T-helper 2 cell treated with Interferon-gamma antibody and Interleukin-4, amounts not matched to agents 100 ng/mL and 5 ng/mL, for 36 hours (primary cell): ENCODE measurements around the gene ILF3. TPM values are rescaled to one million over a fixed set of nuclear protein-coding genes. Genes with fewer than 3 reads are reported as not detected.

ENCODE experiments used
- intact Hi-C: fragments of 100-400 bp; cut with micrococcal nuclease; formaldehyde crosslinking; loops from one replicate; pipeline ENCODE4 v1.15.1; 2023
- total RNA-seq: library from RNA; stranded (reverse); gene quantifications from 2 replicates; pipeline ENCODE4 v1.2.3, GENCODE V29; 2022

Gene ILF3
- 420 and 439 TPM in 2 replicates for total RNA-seq

DNA sequence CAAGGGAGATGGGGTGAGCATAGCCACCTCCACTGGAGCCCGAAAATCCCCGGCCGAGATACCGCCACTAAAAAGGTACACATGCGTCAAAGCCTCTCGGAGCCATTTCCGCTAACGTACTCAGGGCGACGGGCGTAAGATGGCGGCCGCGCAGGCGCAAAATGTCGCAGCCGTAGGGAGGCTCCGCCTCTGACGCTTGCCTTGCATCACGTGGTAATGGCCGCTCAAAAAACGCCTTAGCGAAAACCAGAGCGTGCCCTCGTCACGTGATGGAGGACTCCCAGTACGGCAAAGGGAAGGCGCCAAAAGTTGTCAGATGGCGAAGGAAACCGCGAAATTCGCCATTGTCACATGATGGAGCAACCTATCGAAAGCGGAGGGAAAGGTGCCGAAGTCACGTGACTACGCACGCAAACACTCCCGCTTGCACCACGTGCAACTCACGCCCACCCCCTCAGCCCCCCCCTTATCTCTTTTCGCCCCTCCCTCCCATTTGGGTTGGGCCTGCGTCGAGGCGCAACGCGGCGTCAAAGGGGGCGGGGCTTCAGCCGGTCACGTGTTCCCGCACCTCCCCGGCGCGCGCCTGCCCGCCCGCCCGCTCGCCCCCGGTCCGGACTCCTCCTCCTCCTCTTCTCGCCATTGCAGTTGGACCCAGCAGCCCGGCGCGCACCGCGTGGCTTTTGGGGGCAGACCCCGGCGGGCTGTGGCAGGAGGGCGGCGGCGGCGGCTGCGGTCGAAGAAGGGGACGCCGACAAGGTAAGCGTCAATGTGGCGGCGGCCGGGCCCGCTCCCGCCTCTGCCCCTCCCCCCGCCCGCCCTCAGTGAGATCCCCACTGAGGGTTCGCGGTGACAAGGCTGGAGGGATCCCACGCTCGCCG lies at the start of gene ILF3:
ILF3 (plus strand) TSS at position 615 of the 878 bp plus-strand sequence. CDS start 16,260 bp downstream, outside the sequence.
- intact Hi-C loops, result loop anchor here (1.0 to 5.0 kb wide), 9 partner anchors 47 to 322 kb away; partner anchors contain the start of genes CARM1, CDC37, KEAP1 and QTRT1

DNA sequence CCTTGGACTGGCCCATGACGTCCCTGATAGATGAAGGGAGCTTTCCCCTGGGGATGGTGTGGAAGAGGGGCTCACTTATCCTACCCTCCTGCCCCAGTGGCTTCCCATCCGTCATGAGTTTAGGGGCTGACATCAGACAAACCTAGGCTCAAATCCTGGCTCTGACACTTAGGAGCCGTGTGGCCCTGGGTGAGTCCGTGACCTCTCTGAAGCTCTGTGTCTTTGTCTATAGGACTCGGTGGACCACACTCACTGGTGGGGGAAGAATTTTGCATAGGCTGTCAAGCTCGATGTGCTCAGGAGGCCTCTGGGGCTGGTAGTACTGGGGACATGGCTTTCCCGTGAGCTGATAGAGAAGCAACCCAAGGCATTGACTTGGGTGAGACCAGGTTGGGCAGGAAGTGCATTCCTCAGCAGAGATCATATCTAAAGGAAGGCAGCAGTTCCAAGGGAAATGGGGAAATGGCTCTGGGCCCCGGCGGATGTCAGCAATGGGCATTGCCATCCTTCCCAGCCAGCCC lies 49.6 kb upstream of the ILF3 start:
- intact Hi-C loops, result no loop called here

DNA sequence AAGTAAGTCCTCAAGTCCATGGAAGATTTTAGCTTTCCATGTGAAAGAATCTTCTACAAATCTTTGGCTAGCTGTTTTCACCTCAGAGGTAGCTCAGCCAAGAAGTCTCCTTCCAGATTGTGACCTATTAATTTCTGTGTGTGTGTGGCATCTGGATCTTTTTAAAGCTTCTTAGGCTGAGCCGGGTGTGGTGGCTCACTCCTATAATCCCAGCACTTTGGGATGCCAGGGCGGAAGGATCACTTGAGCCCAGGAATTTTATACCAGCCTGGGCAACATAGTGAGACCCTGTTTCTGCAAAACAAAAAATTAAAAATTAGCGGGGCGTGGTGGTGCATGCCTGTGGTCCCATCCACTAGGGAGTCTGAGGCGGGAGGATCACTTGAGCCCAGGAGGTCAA lies 42.2 kb upstream of the ILF3 start:
- intact Hi-C loops, result no loop called here

DNA sequence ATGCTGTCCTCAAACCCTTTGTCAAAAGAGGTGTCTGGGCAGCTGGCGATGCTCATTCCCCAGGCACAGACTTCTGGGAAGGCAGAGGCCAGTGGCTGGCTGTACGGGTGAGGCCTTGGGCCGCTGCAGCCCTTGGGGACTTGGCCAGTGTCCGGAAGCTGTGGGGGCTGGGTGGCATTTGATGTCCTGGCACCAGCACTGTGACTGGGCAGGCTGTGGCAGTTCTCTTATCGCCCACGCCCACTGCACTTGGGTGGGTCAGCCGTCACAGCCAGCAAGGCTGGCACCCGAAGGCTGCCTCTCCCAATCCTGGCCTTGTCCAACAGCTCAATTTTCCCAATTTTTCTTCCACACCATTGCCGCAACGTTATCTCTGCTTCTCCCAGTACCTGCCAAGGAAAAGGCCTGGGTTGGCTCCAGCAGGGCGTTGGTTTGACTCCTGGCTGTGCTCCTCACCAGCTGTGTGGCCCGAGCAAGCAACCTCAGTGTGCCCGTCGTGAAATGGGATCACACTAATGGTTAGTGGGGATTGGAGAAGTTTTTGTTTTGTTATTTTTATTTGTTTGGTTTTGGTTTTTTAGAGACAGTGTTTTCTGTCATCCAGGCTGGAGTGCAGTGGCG lies 41.5 kb upstream of the ILF3 start:
- intact Hi-C loops, result no loop called here

DNA sequence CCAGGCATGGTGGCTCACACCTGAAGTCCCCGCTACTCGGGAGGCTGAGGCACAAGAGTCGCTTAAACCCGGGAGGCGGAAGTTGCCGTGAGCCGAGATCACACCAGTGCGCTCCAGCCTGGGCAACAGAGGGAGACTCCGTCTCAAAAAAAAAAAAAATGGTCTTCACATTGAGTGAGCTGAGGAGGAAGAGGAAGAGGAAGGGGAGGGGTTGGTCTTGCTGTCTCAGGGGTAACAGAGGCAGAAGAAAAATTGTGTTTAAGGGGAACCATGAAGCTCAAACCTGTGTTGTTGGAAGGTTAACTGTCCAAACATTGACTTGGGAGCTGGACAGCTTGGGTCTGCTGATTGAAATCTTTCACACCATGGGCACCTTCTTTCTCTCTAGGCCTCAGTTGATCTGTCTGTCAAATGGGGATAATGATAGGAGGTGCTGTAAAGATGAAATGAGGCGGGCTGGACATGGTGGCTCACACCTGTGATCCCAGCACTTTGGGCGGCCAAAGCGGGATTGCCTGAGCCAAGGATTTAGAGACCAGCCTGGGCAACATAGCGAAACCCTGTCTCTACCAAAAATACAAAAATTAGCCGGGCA lies 38.6 kb upstream of the ILF3 start:
- intact Hi-C loops, result no loop called here

DNA sequence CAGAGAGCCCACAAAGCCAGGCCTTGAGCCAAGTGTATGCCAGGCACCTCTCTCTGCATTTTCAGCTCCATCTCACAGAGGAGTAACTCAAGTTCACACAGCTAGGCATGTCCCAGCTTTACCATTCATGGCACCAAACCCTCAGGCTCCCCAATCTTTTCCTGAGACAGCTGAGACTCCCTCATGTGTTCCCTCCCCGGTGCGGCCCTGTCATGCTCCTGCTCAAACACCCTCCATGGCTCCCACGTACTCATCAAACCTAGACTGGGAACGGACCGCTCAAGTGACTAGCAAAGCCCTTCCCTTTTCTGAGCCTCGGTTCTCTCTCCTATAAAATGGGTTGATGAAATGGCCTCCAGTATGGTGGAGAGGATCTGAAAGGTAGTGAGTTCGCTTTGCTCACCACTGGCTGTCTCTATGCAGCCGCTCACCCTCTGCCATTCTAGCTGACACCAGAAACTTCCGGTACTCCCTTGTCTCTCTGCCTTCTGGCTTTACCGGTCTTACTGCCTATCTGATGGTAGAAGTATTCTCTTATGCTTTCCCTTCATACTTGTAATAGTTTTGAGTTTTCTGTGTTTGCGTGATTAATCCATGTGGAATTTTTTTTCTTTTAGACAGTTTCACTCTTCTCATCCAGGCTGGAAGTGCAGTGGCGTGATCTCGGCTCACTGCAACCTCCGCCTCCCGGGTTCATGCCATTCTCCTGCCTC lies 36.6 kb upstream of the ILF3 start:
- intact Hi-C loops, result no loop called here

DNA sequence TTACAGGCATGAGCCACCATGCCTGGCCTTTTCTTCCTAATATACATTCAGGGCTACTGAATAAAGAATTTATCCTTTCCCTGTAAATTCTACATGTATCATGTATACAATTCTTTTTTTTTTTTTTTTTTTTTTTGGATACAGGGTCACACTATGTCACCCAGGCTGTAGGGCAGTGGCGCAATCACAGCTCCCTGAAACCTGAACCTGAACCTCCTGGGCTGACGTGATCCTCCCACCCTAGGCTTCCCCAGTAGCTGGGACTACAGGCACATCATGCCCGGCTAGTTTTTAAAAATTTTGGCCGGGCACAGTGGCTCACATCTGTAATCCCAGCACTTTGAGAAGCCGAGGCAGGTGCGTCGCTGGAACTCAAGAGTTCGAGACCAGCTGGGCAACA lies 35.3 kb upstream of the ILF3 start:
- intact Hi-C loops, result no loop called here

DNA sequence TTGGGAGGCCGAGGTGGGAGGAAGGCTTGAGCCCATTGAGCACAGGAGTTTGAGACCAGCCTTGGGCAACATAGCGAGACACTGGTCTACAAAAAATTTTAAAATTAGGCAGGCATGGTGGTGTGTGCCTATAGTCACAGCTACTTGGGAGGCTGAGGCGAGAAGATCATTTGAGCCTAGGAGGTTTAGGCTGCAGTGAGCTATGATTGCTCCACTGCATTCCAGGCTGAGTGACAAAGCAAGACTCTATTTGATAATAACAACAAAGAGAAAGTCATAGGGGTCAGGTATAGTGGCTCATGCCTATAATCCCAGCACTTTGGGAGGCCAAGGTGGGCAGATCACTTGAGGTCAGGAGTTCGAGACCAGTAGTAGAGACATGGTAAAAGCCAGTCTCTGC lies 33.4 kb upstream of the ILF3 start:
- intact Hi-C loops, result no loop called here

DNA sequence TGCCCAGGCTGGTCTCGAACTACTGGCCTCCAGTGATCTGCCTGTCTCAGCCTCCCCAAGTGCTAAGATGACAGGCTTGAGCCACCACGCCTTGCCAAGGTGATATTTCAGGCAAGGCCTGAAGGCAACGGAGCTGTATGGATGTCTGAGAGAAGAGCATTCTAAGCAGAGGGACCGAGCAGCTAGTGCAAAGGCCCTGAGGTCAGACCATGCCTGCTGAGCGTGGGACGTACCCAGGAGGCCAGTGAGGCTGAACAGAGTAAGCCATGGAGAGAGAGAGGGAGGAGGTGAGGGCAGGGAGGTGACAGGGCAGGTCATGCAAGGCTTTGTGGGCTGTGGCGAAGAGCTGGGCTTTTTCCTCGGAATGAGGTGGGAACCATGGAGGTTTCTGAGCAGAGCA lies 32.2 kb upstream of the ILF3 start:
- intact Hi-C loops, result no loop called here

DNA sequence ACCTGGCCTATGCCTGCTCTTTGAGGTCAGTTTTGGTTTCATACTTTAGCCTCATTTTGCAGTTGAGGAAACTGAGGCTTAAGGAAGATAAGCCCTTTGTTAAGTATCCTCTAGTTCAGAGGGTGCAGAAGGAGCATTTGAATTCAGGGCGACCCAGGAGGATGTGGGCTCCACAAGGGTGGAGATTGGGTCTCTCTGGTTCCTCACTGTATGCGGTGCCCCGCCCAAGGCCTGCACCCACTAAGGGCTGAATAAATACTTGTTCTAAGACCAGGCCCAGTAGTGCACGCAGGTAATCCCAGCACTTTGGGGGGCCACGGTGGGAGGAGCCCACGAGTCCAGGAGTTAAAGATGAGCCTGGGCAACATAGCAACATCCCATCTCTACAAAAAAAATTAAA lies 29.6 kb upstream of the ILF3 start:
- intact Hi-C loops, result no loop called here

DNA sequence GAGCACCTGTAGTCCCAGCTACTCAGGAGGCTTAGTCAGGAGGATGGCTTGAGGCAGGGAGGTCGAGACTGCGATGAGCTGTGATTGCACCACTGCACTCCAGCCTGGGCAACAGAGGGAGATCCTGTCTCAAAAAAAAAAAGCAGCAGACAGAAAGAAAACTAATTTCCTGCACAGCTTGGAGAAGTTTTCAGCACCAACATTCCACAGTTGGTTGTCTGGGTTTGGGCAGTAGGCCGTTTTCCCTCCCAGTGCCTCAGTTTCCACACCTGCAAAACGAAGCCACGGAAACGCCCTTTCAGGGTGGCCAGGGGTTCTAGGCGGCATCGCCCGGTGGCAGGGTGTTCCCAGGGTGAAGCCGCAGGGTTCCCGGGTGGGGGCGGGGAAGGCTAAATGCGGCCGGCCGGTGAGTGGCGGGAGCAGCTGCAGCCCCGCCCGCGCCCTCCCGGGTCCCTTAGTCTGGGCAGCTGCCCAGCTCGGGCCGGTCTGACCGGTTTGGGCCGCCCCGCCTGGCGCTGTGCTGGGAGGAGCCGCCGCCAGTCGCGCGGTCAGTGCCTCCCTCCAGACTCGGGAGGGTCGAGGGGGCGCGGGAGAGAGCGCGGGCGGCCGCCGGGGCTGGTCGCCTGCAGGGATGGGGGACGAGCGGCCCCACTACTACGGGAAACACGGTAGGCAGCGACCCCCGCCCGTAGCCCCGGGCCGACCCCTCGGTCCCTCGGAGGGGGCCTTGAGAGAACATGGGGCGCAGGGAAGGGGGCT lies 29.0 kb upstream of the ILF3 start, which contains the start of gene SLC44A2:
SLC44A2 (plus strand) TSS at position 551 of the 759 bp plus-strand sequence; CDS start at position 632, 81 bp downstream.
- intact Hi-C loops, result no loop called here

DNA sequence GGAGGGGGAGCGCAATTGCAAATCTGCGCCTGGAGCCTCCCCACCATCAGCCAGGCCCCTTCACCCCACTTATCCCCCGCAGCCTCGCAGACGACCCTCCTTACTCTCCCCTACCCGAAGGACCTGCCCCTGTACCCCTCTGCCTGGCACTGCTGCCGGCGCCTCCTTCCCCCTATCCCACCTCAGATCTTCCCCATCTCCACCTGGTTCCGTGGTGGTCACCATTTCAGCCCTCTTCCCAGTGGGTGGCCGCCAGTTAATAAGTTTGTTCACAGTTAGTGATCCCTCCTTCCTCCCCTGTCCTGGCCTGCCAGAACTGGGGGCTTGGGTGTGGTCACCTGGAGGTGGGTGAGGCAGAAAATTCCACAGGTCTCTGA lies 28.4 kb upstream of the ILF3 start:
- intact Hi-C loops, result no loop called here

DNA sequence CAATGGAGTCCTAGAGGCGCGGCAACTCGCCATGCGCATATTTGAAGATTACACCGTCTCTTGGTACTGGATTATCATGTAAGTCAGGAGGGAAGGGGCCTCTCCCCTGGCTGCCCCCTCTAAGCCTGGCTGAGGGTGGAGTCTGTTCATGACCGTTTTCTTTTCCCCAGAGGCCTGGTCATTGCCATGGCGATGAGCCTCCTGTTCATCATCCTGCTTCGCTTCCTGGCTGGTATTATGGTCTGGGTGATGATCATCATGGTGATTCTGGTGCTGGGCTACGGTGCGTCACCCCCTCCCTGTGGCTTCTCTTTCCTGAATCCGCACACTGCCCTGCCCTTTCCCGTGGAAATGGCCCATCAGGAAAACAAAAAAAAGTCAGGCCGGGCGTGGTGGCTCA lies 22.3 kb upstream of the ILF3 start:
- intact Hi-C loops, result no loop called here

DNA sequence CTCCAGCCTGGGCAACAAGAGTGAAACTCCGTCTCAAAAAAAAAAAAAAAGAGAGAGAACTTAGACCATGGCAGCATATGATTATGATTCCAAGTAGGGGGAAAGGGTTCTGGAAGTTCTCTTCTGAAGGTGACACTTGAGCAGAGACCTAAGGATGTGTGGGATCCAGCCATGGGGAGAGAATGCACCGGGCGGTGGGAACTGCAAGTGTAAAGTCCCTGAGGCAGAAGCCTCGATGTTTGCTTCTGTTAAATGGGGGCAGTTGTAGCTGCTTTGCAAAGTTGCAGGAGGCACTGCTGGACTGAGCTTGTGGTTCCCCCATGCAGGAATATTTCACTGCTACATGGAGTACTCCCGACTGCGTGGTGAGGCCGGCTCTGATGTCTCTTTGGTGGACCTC lies 19.7 kb upstream of the ILF3 start:
- intact Hi-C loops, result no loop called here

DNA sequence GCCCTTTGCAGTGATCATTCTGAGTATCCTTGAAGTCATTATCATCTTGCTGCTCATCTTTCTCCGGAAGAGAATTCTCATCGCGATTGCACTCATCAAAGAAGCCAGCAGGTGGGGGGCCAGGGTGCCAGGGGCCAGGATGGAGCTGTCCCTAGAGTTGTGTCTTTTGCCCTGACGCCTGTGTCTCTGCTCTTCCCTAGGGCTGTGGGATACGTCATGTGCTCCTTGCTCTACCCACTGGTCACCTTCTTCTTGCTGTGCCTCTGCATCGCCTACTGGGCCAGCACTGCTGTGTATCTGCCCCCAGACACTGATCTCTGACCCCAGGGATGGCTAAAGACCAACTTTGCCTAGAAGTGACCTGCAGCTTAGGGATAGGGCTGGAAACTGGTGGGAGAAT lies 19.2 kb upstream of the ILF3 start:
- intact Hi-C loops, result no loop called here

DNA sequence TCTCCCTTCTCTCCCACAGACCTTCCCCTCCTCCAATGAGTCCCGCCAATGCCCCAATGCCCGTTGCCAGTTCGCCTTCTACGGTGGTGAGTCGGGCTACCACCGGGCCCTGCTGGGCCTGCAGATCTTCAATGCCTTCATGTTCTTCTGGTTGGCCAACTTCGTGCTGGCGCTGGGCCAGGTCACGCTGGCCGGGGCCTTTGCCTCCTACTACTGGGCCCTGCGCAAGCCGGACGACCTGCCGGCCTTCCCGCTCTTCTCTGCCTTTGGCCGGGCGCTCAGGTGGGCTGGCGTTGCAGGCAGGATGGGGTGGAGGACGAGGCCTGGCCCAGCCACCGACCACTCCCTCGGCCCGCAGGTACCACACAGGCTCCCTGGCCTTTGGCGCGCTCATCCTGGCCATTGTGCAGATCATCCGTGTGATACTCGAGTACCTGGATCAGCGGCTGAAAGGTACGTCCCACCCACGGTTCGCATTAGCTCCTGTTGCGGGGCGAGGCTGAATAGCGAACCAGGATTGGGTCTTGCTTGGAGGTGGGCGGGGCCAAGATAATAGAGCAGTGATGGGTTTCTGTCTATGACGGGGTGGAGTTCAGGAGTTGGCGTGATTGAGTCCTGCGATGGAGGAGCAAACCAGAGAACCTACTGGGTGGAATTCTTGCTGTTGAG lies 17.7 kb upstream of the ILF3 start:
- intact Hi-C loops, result no loop called here

DNA sequence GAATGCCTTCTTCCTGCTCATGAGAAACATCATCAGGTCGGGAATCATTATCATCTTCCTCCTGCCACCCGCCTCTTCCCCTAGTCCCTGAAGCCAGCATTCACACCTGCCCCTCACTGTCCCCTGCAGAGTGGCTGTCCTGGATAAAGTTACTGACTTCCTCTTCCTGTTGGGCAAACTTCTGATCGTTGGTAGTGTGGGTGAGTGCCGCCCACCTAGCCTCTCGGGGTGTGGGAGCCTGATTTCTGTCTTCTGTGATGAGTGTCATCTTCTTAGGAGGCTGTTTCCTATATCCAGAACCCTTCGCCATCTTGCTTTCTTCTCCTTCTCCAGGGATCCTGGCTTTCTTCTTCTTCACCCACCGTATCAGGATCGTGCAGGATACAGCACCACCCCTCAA lies 16.3 kb upstream of the ILF3 start:
- intact Hi-C loops, result no loop called here

DNA sequence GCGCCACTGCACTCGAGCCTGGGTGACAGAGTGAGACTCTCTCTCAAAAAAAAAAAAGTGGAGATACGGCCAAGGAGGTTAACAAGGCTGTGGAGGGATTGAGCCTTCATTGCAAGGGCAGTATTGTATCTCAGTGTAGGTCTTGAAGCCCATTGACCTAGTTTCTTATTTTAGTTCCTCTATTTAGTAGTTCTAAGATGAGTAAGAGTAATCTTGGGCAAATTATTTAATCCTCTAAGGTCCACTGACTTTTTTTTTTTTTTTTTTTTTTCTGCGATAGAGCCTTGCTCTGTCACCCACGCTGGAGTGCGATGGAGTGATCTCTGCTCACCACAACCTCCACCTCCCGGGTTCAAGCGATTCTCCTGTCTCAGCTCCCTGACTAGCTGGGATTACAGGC lies 14.3 kb upstream of the ILF3 start:
- intact Hi-C loops, result no loop called here

DNA sequence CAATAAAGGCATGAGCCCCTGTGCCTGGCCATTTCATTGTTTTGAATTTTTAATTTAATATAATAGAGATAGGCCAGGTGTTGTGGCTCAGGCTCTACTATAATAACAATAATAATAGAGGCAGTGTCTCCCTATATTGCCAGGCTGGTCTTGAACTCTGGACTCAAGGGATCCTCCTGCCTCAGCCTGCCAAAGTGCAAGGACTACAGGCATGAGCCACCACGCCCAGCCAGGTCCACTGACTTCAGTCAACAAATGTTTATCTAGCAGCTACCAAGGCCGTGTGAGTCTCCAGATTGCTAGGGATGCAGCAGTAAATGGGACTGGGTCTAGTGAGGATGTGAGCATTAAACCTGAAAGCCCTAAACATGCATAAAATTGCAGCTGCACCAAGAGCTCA lies 13.8 kb upstream of the ILF3 start:
- intact Hi-C loops, result no loop called here

DNA sequence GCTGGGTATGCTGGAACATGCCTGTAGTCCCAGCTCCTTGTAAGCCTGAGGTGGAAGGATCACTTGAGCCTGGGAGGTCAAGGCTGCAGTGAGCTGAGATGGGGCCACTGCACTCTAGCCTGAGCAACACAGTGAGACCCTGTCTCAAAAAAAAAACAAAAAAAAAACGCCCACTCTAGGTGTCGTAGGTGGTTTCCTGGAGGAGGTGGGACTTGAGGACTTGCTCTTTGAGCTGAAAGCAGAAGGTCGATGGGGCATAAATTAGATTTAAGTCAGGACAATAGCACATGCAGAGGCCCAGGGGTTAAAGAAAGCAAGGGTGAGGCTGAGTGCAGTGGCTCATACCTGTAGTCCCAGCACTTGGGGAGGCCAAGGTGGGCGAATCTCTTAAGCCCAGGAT lies 12.9 kb upstream of the ILF3 start:
- intact Hi-C loops, result no loop called here
